ENCODE measurements around the gene PLAA. TPM values are rescaled to one million over a fixed set of nuclear protein-coding genes. Genes with fewer than 3 reads are reported as not detected.
"Not testable (repeated sequence)": the region's sequence is repeated elsewhere in the genome, so short reads cannot be mapped to it uniquely, and the experiment has no call there.

The PLAA gene
- total RNA-seq, 1 experiment from 2014 or later: 13.3 TPM

DNA sequence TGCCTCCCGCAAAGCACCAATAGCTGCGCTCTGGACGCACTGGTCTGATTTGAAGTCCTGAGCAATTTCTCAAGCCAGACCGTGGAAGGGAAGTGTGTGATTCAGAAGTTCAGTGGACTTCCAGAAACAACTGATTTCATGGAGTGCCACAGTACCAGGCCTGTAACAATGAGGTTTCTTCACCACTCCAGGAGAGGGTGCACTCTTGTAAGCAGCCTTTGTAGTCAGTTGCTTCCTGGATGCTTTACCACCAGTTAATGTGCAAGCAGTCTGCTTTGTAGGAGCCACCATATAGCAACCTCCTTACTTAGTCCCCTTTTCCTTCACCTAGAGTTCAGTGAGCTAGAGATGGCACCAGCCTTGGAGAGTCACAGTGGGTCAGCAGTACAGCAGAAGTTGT is 66.8 kb downstream of the PLAA start:
- H3K9me3 ChIP-seq (ENCODE audit: control insufficient read depth, insufficient read depth, low read depth, low read length): no peaks in the 10 kb centered on the region
- H3K27me3 ChIP-seq (ENCODE audit: control insufficient read depth, insufficient read depth, low read length): no peaks in the 10 kb centered on the region
- POLR2A ChIA-PET: no interaction called here
- H3K4me1 ChIP-seq (ENCODE audit: control insufficient read depth, insufficient read depth, low read length): no peaks in the 10 kb centered on the region
- no peak overlapping the region for H3K27ac ChIP-seq (ENCODE audit: low read length)
- CTCF ChIA-PET: no interaction called here
- no peak overlapping the region for H3K4me3 ChIP-seq (ENCODE audit: low read depth in 2 of 2, low read length in 2 of 2)
- TF ChIP-seq CTCF (IDR thresholded peaks at IDR 0.05): no peak
- TF ChIP-seq SIN3A (IDR thresholded peaks at IDR 0.05; ENCODE audit: borderline replicate concordance, insufficient read depth, low read depth, low read length): no peak
- no peak for TF ChIP-seq POLR2AphosphoS5 (IDR thresholded peaks at IDR 0.05; ENCODE audit: low read depth, low read length)
- no peak for TF ChIP-seq TCF7L2 (IDR thresholded peaks at IDR 0.05; ENCODE audit: low read depth, low read length)
- TF ChIP-seq REST (IDR thresholded peaks at IDR 0.05; ENCODE audit: insufficient read depth in 1 of 2, low read depth in 2 of 2, low read length in 1 of 2): no peak
- in situ Hi-C loops (cut with HindIII; ENCODE audit: low pct_unique_long_range_greater_than_20kb, low sequenced_read_pairs) (no loop called here), intact Hi-C loops (cut with micrococcal nuclease; ENCODE audit: unreplicated experiment) (no loop called here)
- no peaks in the 10 kb centered on the region for H3K36me3 ChIP-seq (ENCODE audit: control insufficient read depth, insufficient read depth, low read length)
- ATAC-seq (no peak), DNase-seq (ENCODE audit: low read depth, low spot score) (no peak)
- BruUV-seq (replicated peaks): no TSS peak

DNA sequence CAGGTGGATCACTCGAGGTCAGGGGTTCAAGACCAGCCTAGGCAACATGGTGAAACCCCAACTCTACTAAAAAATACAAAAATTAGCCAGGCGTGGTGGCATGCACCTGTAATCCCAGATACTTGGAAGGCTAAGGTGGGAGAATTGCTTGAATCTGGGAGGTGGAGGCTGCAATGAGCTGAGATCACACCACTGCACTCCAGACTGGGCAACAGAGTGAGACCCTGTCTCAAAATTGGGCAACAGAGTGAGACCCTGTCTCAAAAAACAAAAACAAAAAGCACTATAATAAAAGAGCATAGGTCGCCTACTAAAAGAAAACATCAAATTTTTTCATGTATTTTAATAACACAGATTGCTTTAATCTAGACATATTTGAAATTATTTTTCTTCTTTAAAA is 71.9 kb downstream of the PLAA start:
- CTCF ChIA-PET; intact Hi-C loops (cut with micrococcal nuclease; ENCODE audit: unreplicated experiment); ATAC-seq; H3K4me1 ChIP-seq (ENCODE audit: control insufficient read depth, insufficient read depth, low read length); H3K27ac ChIP-seq (ENCODE audit: low read length); H3K9me3 ChIP-seq (ENCODE audit: control insufficient read depth, insufficient read depth, low read depth, low read length); H3K27me3 ChIP-seq (ENCODE audit: control insufficient read depth, insufficient read depth, low read length); DNase-seq (ENCODE audit: low read depth, low spot score); BruUV-seq (replicated peaks); H3K36me3 ChIP-seq (ENCODE audit: control insufficient read depth, insufficient read depth, low read length); H3K4me3 ChIP-seq (ENCODE audit: low read depth in 2 of 2, low read length in 2 of 2); in situ Hi-C loops (cut with HindIII; ENCODE audit: low pct_unique_long_range_greater_than_20kb, low sequenced_read_pairs): not testable (repeated sequence)
- POLR2A ChIA-PET: interaction anchor here (0.5 kb wide), 1 partner anchor 1087 kb away, joined by 4 read pairs; no protein-coding TSS in a partner anchor

DNA sequence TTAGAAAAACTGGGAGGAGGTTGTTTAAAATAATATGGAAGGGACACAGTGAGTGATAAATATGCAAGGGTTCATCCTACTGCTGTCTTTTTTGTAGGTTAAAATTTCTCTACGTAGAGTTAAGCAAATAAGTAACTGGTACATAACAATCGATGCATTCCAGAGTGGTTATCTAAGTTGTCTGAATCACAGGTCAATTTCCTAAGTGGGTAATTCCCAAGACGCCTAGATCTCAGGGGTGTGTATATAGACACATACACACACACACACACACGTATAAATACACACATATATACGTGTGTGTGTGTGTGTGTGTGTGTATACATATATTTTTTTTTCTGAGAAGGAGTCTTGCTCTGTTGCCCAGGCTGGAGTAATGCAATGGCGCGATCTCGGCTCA is 76.8 kb downstream of the PLAA start:
- Histone ChIP-seq H3K27me3 (ENCODE audit: control insufficient read depth, insufficient read depth, low read length) (no peaks in the 10 kb centered on the region), H3K27ac (ENCODE audit: low read length) (no peak overlapping the region), H3K9me3 (ENCODE audit: control insufficient read depth, insufficient read depth, low read depth, low read length) (no peaks in the 10 kb centered on the region), H3K4me1 (ENCODE audit: control insufficient read depth, insufficient read depth, low read length) (no peaks in the 10 kb centered on the region), H3K4me3 (ENCODE audit: low read depth in 2 of 2, low read length in 2 of 2) (no peak overlapping the region), H3K36me3 (ENCODE audit: control insufficient read depth, insufficient read depth, low read length) (no peaks in the 10 kb centered on the region)
- no peak for ATAC-seq
- POLR2A ChIA-PET: no interaction called here
- BruUV-seq (replicated peaks): no TSS peak
- TF ChIP-seq SIN3A (IDR thresholded peaks at IDR 0.05; ENCODE audit: borderline replicate concordance, insufficient read depth, low read depth, low read length) (no peak), CTCF (IDR thresholded peaks at IDR 0.05) (no peak)
- no peak for DNase-seq (ENCODE audit: low read depth, low spot score)
- CTCF ChIA-PET: no interaction called here
- intact Hi-C loops (cut with micrococcal nuclease; ENCODE audit: unreplicated experiment) (no loop called here), in situ Hi-C loops (cut with HindIII; ENCODE audit: low pct_unique_long_range_greater_than_20kb, low sequenced_read_pairs) (no loop called here)

Measured in Panc1 (cell line).